GM18861 (cell line): ENCODE measurements around the gene FKBP14.
A peak's percentile ranks its signal among the peaks of the same experiment; 100 is the strongest.

Experiments
- ATAC-seq: cut with Tn5 transposase; IDR thresholded peaks from one replicate; pipeline ENCODE4 v1.9.1; 2021; ENCODE audit not compliant: unreplicated experiment

The FKBP14 gene

GRCh38 chr7:30026229-30027064 is at the start of gene FKBP14:
FKBP14 (minus strand) TSS chr7:30026702; CDS start chr7:30026508, 194 bp downstream.
- ATAC-seq, result peak; percentile 71

GRCh38 chr7:30074422-30075030 is 48.0 kb upstream of the FKBP14 start:
- no peak for ATAC-seq

GRCh38 chr7:30072735-30073134 is 46.2 kb upstream of the FKBP14 start:
- no peak for ATAC-seq

GRCh38 chr7:30070052-30070451 is 43.5 kb upstream of the FKBP14 start:
- no peak for ATAC-seq

- no peak for ATAC-seq
These were observed 42.8 kb upstream of the FKBP14 start for GRCh38 chr7:30069096-30069867.

- ATAC-seq, result no peak
These were observed 41.6 kb upstream of the FKBP14 start for GRCh38 chr7:30068117-30068516.

- no peak for ATAC-seq
These were observed 40.2 kb upstream of the FKBP14 start for GRCh38 chr7:30066687-30067086.

GRCh38 chr7:30065746-30066145 is 39.2 kb upstream of the FKBP14 start:
- ATAC-seq, result no peak

GRCh38 chr7:30062587-30062986 is 36.1 kb upstream of the FKBP14 start:
- peak; percentile 57 for ATAC-seq

GRCh38 chr7:30061786-30062185 is 35.3 kb upstream of the FKBP14 start:
- peak; percentile 69 for ATAC-seq

- no peak for ATAC-seq
These were observed 31.2 kb upstream of the FKBP14 start for GRCh38 chr7:30057741-30058140.

GRCh38 chr7:30053068-30053467 is 26.6 kb upstream of the FKBP14 start:
- ATAC-seq, result no peak

- no peak for ATAC-seq
These were observed 22.7 kb upstream of the FKBP14 start for GRCh38 chr7:30049173-30049572.

GRCh38 chr7:30048582-30048981 is 22.1 kb upstream of the FKBP14 start:
- ATAC-seq, result no peak

- no peak for ATAC-seq
These were observed 20.6 kb upstream of the FKBP14 start for GRCh38 chr7:30047124-30047523.

- ATAC-seq, result no peak
These were observed 19.7 kb upstream of the FKBP14 start for GRCh38 chr7:30046127-30046770.

GRCh38 chr7:30041526-30042269 is 15.2 kb upstream of the FKBP14 start:
- ATAC-seq, result no peak

GRCh38 chr7:30040938-30041337 is 14.4 kb upstream of the FKBP14 start:
- no peak for ATAC-seq

- ATAC-seq, result no peak
These were observed 11.9 kb upstream of the FKBP14 start for GRCh38 chr7:30038196-30038980.

- ATAC-seq, result no peak
These were observed 9.7 kb upstream of the FKBP14 start for GRCh38 chr7:30036220-30036619.
